ENCODE results near the gene NAPEPLD. TPM values are rescaled to one million over a fixed set of nuclear protein-coding genes. Genes with fewer than 3 reads are reported as not detected.

Gene NAPEPLD
- total RNA-seq, 2 experiments from 2014 or later = 1.5 to 1.7 TPM

GRCh38 chr7:103106005-103106702, 42.7 kb downstream of the NAPEPLD start:
- Histone ChIP-seq H3K36me3 (ENCODE audit: insufficient read depth, low read length) (peaks cover 20% of the 10 kb centered on the region), H3K4me3 (ENCODE audit: low read length) (no peak overlapping the region), H3K9me3 (ENCODE audit: control insufficient read depth in 1 of 2, insufficient read depth in 1 of 2, low read length in 2 of 2) (no peaks in the 10 kb centered on the region), H3K27me3 (ENCODE audit: control insufficient read depth in 1 of 2, insufficient read depth in 2 of 2, low read length in 2 of 2) (no peaks in the 10 kb centered on the region), H3K27ac (ENCODE audit: low read depth in 1 of 2, low read length in 2 of 2) (no peak overlapping the region), H3K4me1 (ENCODE audit: insufficient read depth, low read length) (no peaks in the 10 kb centered on the region)
- Mint-ChIP-seq H3K4me3 (no peak overlapping the region), H3K4me1 (ENCODE audit: low read depth) (peaks cover 10% of the 10 kb centered on the region), H3K27me3 (no peaks in the 10 kb centered on the region), H3K9me3 (peaks cover 3% of the 10 kb centered on the region), H3K27ac (no peak overlapping the region), H3K36me3 (ENCODE audit: low read depth) (peaks cover 80% of the 10 kb centered on the region)
- intact Hi-C loops (cut with DNase I, micrococcal nuclease) = no loop called here
- ATAC-seq (ENCODE audit: poor library complexity) (no peak), DNase-seq (no peak)
- ChIA-PET CTCF (interaction anchor here (0.6 kb wide), 1 partner anchor 20 kb away, joined by 3 read pairs; no protein-coding TSS in a partner anchor), POLR2A (no interaction called here)
- TF ChIP-seq CTCF (IDR thresholded peaks at IDR 0.05) = no peak

GRCh38 chr7:103101543-103101942, 47.4 kb downstream of the NAPEPLD start:
- ATAC-seq (ENCODE audit: poor library complexity) (no peak), DNase-seq (no peak)
- no peaks in the 10 kb centered on the region for H3K9me3 Mint-ChIP-seq
- H3K4me3 ChIP-seq (ENCODE audit: low read length) = no peak overlapping the region
- H3K4me1 Mint-ChIP-seq (ENCODE audit: low read depth) = no peaks in the 10 kb centered on the region
- H3K27me3 ChIP-seq (ENCODE audit: control insufficient read depth in 1 of 2, insufficient read depth in 2 of 2, low read length in 2 of 2) = no peaks in the 10 kb centered on the region
- H3K27me3 Mint-ChIP-seq = no peaks in the 10 kb centered on the region
- intact Hi-C loops (cut with DNase I, micrococcal nuclease) = no loop called here
- TF ChIP-seq CTCF (IDR thresholded peaks at IDR 0.05) = no peak
- H3K4me3 Mint-ChIP-seq = no peak overlapping the region
- H3K36me3 Mint-ChIP-seq (ENCODE audit: low read depth) = peaks cover 63% of the 10 kb centered on the region
- ChIA-PET CTCF (no interaction called here), POLR2A (interaction anchor here (1.7 kb wide), 1 partner anchor 26 kb away, joined by 4 read pairs; the partner anchor contains the start of genes ARMC10 and FBXL13)
- H3K27ac ChIP-seq (ENCODE audit: low read depth in 1 of 2, low read length in 2 of 2) = no peak overlapping the region
- peaks cover 33% of the 10 kb centered on the region for H3K36me3 ChIP-seq (ENCODE audit: insufficient read depth, low read length)
- no peaks in the 10 kb centered on the region for H3K9me3 ChIP-seq (ENCODE audit: control insufficient read depth in 1 of 2, insufficient read depth in 1 of 2, low read length in 2 of 2)
- no peak overlapping the region for H3K27ac Mint-ChIP-seq
- no peaks in the 10 kb centered on the region for H3K4me1 ChIP-seq (ENCODE audit: insufficient read depth, low read length)

- Histone ChIP-seq H3K27me3 (ENCODE audit: control insufficient read depth in 1 of 2, insufficient read depth in 2 of 2, low read length in 2 of 2) (no peaks in the 10 kb centered on the region), H3K27ac (ENCODE audit: low read depth in 1 of 2, low read length in 2 of 2) (no peak overlapping the region), H3K4me1 (ENCODE audit: insufficient read depth, low read length) (no peaks in the 10 kb centered on the region), H3K36me3 (ENCODE audit: insufficient read depth, low read length) (peaks cover 41% of the 10 kb centered on the region), H3K9me3 (ENCODE audit: control insufficient read depth in 1 of 2, insufficient read depth in 1 of 2, low read length in 2 of 2) (no peaks in the 10 kb centered on the region), H3K4me3 (ENCODE audit: low read length) (no peak overlapping the region)
- H3K36me3 Mint-ChIP-seq (ENCODE audit: low read depth) = peaks cover 71% of the 10 kb centered on the region
- peak overlapping the region; percentile 22 for H3K27ac Mint-ChIP-seq
- no peak for TF ChIP-seq CTCF (IDR thresholded peaks at IDR 0.05)
- H3K9me3 Mint-ChIP-seq = no peaks in the 10 kb centered on the region
- ChIA-PET CTCF (no interaction called here), POLR2A (no interaction called here)
- no peak overlapping the region for H3K4me3 Mint-ChIP-seq
- DNase-seq (no peak), ATAC-seq (ENCODE audit: poor library complexity) (no peak)
- intact Hi-C loops (cut with DNase I, micrococcal nuclease) = no loop called here
- H3K4me1 Mint-ChIP-seq (ENCODE audit: low read depth) = no peaks in the 10 kb centered on the region
- no peaks in the 10 kb centered on the region for H3K27me3 Mint-ChIP-seq
Measured at GRCh38 chr7:103100348-103100747, 48.6 kb downstream of the NAPEPLD start.

Measured in CD4-positive, alpha-beta T cell (primary cell).